GM21528 (cell line): ENCODE results near the gene TBC1D22A.

ENCODE experiments used
- ATAC-seq: cut with Tn5 transposase; IDR thresholded peaks from one replicate; pipeline ENCODE4 v1.9.1; 2021; ENCODE audit warnings: mild to moderate bottlenecking, moderate library complexity; ENCODE audit not compliant: unreplicated experiment, low FRiP score

TBC1D22A gene

GRCh38 chr22:47035425-47035881 is 273.0 kb downstream of the TBC1D22A start:
- ATAC-seq: no peak

DNA sequence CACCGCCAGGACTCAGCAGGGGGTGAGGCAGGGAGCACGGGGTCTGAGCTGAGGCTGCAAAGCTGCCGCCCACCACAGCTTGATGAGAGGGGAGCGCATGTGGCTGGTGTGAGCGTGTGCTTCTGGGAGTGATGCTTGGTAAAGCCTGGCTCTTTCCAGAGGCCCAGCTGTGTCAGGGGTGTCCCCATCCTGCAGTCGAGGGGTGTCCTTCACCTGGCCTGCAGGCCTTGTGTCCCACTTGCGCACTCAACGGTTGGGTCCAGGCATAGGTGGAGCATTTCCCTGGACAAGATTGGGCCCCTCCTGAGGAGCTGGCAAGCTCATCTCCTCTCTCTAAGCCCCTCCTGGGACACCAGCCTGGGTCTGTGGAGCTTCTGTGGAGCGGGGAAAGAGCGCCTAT is 273.9 kb downstream of the TBC1D22A start:
- no peak for ATAC-seq

GRCh38 chr22:47036936-47037485 is 274.6 kb downstream of the TBC1D22A start:
- ATAC-seq: no peak

- ATAC-seq: no peak
Observed at GRCh38 chr22:47038206-47038835, 275.9 kb downstream of the TBC1D22A start.

DNA sequence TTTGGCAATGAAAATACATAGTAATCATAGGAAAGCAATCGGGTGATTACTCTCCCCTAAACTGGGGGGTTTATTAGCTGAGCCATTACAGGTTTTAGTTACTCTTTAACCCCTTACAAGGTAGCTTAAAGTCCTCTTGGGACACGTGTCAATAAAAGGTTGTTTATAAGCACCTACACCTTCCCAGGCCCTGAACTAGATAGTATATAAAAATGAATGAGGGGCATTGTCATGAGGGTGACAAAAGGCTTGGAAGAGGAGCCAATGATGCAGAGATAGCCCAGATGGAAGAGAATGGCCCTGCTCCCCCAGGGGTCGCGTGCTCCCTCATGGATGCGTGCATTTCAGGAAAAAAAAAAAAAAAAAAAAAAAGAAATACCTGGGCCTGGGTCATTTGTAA is 276.9 kb downstream of the TBC1D22A start:
- no peak for ATAC-seq

DNA sequence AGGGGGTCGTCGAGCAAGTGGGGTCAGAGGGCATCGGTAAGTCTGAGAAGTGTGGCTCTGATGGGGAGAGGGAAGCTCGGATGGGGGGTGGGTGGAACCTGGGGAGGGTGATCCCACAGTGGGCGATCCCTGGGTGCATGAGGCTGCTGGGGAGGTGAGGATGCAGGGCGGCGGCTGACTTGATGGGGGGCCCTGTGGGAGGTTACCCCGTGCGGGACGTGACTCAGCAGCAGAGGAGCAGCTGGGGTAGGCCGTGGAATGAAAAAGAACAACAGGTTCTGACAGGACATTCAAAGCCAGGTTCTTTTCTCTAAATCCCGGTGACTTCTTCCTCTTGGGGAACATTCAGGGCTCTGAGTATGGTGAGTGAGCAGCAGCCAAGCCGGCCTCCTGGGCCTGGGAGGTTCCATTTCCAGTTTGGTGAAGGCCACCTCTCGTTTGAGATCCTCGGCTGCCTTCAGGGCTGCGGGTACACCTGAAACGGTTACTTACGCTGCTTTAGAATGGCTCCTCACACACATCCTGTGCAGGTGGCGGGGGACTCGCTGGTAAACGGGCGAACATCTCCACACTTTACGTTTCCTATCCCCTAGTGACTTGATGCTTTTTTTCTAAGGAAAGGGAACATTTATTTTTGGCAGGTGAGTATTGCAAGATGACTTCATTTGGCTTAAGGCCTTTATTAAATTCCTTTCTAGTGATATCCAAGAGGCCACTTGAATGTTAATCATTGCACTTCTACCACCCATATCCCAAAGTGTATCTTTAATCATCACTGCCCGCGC is 278.2 kb downstream of the TBC1D22A start:
- no peak for ATAC-seq

- ATAC-seq: no peak
Observed at GRCh38 chr22:47041271-47042115, 279.0 kb downstream of the TBC1D22A start.

DNA sequence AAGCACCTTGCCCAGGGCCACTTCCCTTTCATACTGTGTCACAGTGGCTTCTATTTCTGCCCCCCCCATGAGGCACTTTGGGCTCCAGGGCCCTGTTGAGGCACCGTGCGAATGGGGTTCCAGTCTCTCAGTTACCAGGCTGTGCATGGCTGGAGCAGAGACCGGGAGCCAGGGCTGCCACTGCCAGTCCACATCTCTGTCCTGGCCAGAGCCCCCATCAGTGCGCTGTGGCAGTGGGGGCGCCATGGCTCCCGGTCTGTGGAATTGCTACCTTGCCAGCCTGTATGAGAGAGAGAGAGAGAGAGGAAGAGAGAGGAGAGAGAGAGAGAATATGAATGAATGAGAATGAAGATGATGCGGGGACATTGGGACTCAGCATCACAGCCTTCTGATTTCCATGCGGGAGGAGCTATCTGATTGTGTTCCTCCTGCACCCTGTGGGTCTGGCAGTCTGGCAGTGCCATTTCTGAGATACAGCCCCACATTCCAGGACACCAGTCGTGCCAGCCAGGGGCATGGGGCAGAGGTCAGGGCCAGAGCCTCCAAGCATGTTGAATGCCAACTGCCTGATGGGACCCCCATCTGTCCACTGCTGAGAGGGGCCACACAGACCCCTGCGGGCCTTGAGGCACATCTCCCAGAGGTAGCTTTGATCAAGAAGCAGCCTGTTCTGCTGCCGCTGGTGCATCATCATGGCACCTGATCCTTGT is 279.8 kb downstream of the TBC1D22A start:
- ATAC-seq: no peak

- no peak for ATAC-seq
Observed at GRCh38 chr22:47042861-47043496, 280.5 kb downstream of the TBC1D22A start.

DNA sequence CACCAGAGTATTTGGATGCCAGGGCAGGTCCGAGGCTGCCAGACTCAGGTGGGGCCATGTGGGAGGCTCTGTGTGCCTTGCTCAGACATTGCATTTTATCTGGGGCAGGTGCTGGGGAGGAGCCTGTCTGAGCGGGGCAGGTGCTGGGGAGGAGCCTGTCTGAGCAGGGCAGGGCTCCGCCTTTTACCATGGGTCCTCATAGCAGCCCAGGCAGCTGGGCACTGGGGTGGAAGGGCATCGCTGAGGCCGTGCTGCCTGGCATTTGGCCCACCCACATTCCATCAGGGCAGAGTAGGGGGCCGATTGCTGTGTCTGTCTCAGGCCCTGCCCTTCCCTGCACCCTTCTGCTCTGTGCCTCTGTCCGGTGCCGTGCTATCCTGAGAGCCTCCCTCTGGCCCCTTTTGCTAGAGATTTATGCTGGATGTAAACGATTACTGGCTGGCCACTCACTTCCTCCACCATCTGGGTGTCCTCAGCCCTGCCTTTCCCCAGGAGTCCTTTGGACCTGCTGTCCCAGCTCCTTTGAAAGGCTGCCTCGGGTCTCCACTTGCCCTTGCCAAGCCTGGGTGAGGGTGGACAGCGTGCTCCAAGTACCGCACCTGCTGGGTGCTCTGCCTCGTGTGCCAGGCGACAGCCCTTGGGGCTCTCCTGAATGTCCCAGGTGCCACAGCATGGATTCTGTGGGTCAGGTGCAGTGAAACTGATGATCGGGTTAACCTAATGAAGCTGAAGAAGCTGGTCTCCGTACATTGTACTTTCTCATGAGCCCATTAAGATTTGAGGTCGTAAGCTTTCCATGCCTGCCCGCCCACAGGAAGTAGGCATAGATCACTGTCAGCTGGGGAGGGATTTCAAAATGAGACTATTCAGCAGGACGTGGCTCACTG is 281.6 kb downstream of the TBC1D22A start:
- no peak for ATAC-seq

GRCh38 chr22:47044722-47045535 is 282.5 kb downstream of the TBC1D22A start:
- no peak for ATAC-seq

DNA sequence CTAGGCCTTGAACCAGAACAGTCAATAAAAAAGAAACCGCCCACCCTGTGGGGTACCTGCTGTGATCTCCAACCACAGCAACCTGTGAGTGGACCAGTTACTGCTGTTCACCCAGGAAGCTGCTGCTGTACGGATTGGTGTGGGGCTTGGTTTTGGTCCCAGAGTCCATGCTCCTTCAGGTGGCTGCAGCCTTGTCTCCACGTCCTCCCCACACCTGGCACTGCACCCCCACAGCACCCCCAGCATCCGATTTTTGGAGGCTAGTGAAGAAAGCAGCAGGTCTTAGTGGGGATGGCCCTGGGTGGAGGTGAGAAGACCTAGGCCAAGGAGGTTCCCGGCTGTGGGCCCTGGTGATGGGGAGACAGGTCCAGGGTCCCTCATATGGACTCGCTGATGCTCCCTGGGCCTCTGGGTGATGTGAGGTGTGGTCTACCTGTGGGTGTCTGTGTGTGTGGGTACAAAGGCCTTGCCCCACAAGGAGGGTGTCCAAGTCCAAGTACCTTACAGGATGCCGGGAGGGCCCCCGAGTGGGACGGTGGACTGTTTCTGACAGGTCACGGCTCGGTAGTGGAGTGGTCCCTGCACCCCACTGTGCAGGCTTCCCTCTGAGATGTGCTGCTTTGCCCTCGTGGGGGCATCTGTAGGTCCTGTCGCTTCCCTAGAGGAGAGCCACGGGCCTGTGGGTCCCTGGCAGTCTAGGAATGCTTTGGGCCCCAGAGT is 283.4 kb downstream of the TBC1D22A start:
- no peak for ATAC-seq

DNA sequence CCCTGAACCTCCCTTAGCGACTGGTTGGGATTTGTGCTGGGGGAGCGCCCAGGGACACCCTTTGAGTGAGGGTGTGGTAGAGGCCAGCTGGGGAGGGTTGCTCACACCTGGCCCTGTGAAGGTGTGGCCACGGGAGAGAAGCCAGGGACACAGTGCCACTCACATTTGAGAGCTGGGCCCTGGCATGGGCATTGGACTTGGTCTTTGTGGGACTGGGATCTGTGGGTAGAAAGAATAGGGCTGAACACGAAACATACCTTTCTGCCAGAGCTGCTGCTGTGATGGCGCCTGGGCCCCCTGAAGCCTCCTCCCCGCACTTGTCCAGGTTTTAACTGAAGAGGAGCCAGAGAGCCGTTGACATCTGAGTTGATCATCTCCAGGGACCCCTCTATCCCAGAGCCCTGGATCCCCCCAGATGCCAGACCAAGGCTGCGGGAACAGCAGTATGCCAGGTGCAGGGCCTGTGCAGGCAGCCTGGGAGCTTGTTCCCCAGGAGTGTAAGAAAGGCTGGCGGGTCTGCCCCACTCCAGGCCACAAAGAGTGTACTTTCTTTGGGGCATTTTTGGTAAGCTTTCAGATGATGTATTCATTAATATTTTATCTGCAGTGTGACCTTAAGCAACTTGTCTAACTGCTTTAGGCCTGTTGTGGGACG is 284.1 kb downstream of the TBC1D22A start:
- no peak for ATAC-seq

- no peak for ATAC-seq
Observed at GRCh38 chr22:47047321-47048122, 285.1 kb downstream of the TBC1D22A start.

- no peak for ATAC-seq
Observed at GRCh38 chr22:47048123-47049077, 285.9 kb downstream of the TBC1D22A start.
